Measurements from ENCODE around the gene DPYSL5. TPM values are rescaled to one million over a fixed set of nuclear protein-coding genes. Genes with fewer than 3 reads are reported as not detected.

DPYSL5 gene
- total and polyA plus RNA-seq, 9 of the 15 experiments (the other 6 are each of a cell fraction or from before 2014, with no cell fraction given): 0.06 TPM; not detected in 8

GRCh38 chr2:26816893-26817292 is 31.0 kb upstream of the DPYSL5 start:
- H3K9me3 ChIP-seq (replicated peaks; ENCODE audit: control insufficient read depth, insufficient read depth, low read depth, low read length): no peaks in the 10 kb centered on the region
- no peak overlapping the region for H3K4me3 ChIP-seq
- no peaks in the 10 kb centered on the region for H3K36me3 ChIP-seq (ENCODE audit: control insufficient read depth, insufficient read depth, low read length)
- intact Hi-C loops (cut with micrococcal nuclease) (no loop called here), in situ Hi-C loops (cut with MboI) (no loop called here)
- ChIA-PET POLR2A (interaction anchor here (0.9 to 1.0 kb wide), 3 partner anchors 11 to 31 kb away, joined by 3 read pairs; partner anchors contain the start of gene CENPA), CTCF (ENCODE audit: low intra/inter-chr PET ratio) (interaction anchor here (0.6 kb wide), 1 partner anchor 143 kb away, joined by 3 read pairs; no protein-coding TSS in a partner anchor)
- no peaks in the 10 kb centered on the region for H4K20me1 ChIP-seq (replicated peaks; ENCODE audit: control insufficient read depth, insufficient read depth, low read length)
- peak; percentile 32 for FAIRE-seq
- H2AFZ ChIP-seq (ENCODE audit: low read depth, low read length): no peak overlapping the region
- peak; percentile 23 to 49 (median 38) for DNase-seq (ENCODE audit: extremely low read depth in 1 of 4, low spot score in 3 of 4)
- peaks cover 29 to 61% of the 10 kb centered on the region in 2 experiments for H3K27me3 ChIP-seq (ENCODE audit: control insufficient read depth in 2 of 2, insufficient read depth in 2 of 2, low read length in 2 of 2)
- no peak overlapping the region for H3K9ac ChIP-seq (ENCODE audit: insufficient read depth in 1 of 2, low read depth in 2 of 2, low read length in 2 of 2)
- H3K79me2 ChIP-seq (ENCODE audit: control insufficient read depth, insufficient read depth, low read length): no peaks in the 10 kb centered on the region
- peak; percentile 88 for ATAC-seq
- no peaks in the 10 kb centered on the region for H3K9me1 ChIP-seq (ENCODE audit: control insufficient read depth, insufficient read depth, low read length)
- TF ChIP-seq TRIM28 (IDR thresholded peaks at IDR 0.05) (no peak), SAFB (IDR thresholded peaks at IDR 0.05; ENCODE audit: borderline replicate concordance, low read depth, low read length) (no peak), CBFB (CRISPR knock-in tag; IDR thresholded peaks at IDR 0.05) (no peak), SP2 (IDR thresholded peaks at IDR 0.05; ENCODE audit: extremely low read depth, low read depth, low read length, poor library complexity, severe bottlenecking) (no peak), MITF (IDR thresholded peaks at IDR 0.05) (no peak), ZNF263 (CRISPR knock-in tag; IDR thresholded peaks at IDR 0.05; ENCODE audit: borderline replicate concordance) (no peak), TCF7L2 (IDR thresholded peaks at IDR 0.05; ENCODE audit: low read depth, low read length) (no peak), TCF3 (CRISPR knock-in tag; IDR thresholded peaks at IDR 0.05) (no peak), IRF9 (tag; IDR thresholded peaks at IDR 0.05) (no peak), RREB1 (CRISPR knock-in tag; IDR thresholded peaks at IDR 0.05) (no peak)
- BruUV-seq (replicated peaks): no TSS peak
- no peak overlapping the region for H3K4me2 ChIP-seq (ENCODE audit: insufficient read depth, low read length)
- H3K4me1 ChIP-seq (replicated peaks in 1 of 2; ENCODE audit: control insufficient read depth in 2 of 2, insufficient read depth in 2 of 2, low read length in 2 of 2): peaks cover 4 to 5% of the 10 kb centered on the region in 2 experiments; a peak in 3 of 5 replicates
- WGBS (ENCODE audit: insufficient coverage, low coverage, missing lambda C conversion rate): 3% methylated on average over 3 of the region's 3 CpGs
- no peak overlapping the region for H3K27ac ChIP-seq (ENCODE audit: extremely low read depth, low read depth, low read length)

All from K562 (cell line).